Adrenal gland (tissue), 12 donors: ENCODE data around the gene RNASE13. TPM values are rescaled to one million over a fixed set of nuclear protein-coding genes. Genes with fewer than 3 reads are reported as not detected.

Experiments used
- DNase-seq, 7 donors: peaks; one replicate each; pipeline ENCODE4 v3.0.0-alpha.2; 2019 to 2020
- H3K27ac ChIP-seq, 5 donors: fragments of 200-600 bp; sonication (generic) in 4 of 5; 1 replicate in 3 of 5; 2 replicates in 2 of 5; pipeline versions ENCODE4 v1.5.1 to v1.8.0; 2016 to 2020; ENCODE audit warnings: mild to moderate bottlenecking in 1 of 5
- H3K27me3 ChIP-seq: fragments of 200-600 bp; 2 replicates; pipeline ENCODE4 v1.8.0; 2021
- H3K36me3 ChIP-seq, 2 donors: fragments of 200-600 bp; replicated peaks in 1 of 2; 1 replicate in 1 of 2; 2 replicates in 1 of 2; pipeline versions ENCODE4 v1.5.1 to v1.8.0; 2018 to 2022
- H3K4me1 ChIP-seq, 2 donors: fragments of 200-600 bp; replicated peaks in 1 of 2; 1 replicate in 1 of 2; 2 replicates in 1 of 2; pipeline versions ENCODE4 v1.5.1 to v1.8.0; 2018 to 2021
- H3K4me3 ChIP-seq, 4 donors: fragments of 200-600 bp; sonication (generic) in 3 of 4; one replicate each; pipeline ENCODE4 v1.5.1; 2016 to 2018
- H3K9me3 ChIP-seq, 3 donors: fragments of 200-600 bp; sonication (generic) in 1 of 3; replicated peaks in 1 of 3; 1 replicate in 2 of 3; 2 replicates in 1 of 3; pipeline versions ENCODE4 v1.5.1 to v1.8.0; 2016 to 2021
- CTCF ChIP-seq, 6 experiments: fragments of 450-650 bp in 4 of 6; fragments of 200-600 bp in 2 of 6; sonication (generic) in 1 of 6; IDR thresholded peaks; 1 replicate in 5 of 6; 2 replicates in 1 of 6; pipeline versions ENCODE4 v1.5.1 to v1.8.0; 2016 to 2021; ENCODE audit warnings: antibody characterized with exemption in 6 of 6, mild to moderate bottlenecking in 2 of 6, moderate library complexity in 1 of 6
- POLR2A ChIP-seq, 2 donors: fragments of 450-650 bp; IDR thresholded peaks; one replicate each; pipeline ENCODE4 v1.6.1; 2017; ENCODE audit warnings: antibody characterized with exemption in 2 of 2, mild to moderate bottlenecking in 2 of 2, moderate library complexity in 1 of 2
- WGBS, 4 donors: extraction: QIAGEN DNeasy Blood & Tissue Kit in 2 of 4; methylation state at CpG; one replicate each; pipeline versions ENCODE4 v1.1.5 to v1.1.7; 2013 to 2017; 5-methylcytosine and 5-hydroxymethylcytosine counted together
- intact Hi-C, 2 donors: fragments of 100-400 bp; cut with DNase I; formaldehyde crosslinking; loops; one replicate each; pipeline versions ENCODE4 v1.14.1 to v1.15.0; 2022 to 2023
- polyA plus RNA-seq, 3 donors: library from polyadenylated mRNA; stranded (reverse); fragments of 200-250 nt in 2 of 3; fragments of 350-450 nt in 1 of 3; fragmentation: Illumina TruSeq in 1 of 3; extraction: RNeasy Lipid Tissue Mini Kit (QIAGEN cat#74804) in 1 of 3; gene quantifications; one replicate each; pipeline ENCODE4 v1.2.3, GENCODE V29; 2013 to 2014
- total RNA-seq, 9 donors: library from RNA; depleted of rRNA in 4 of 9; stranded (reverse); fragments of >200 nt in 4 of 9; fragments of 120-200 nt in 1 of 9; fragmentation: NEBNext Ultra II Directional in 1 of 9; extraction: Animal tissue kit (Norgen Biotek cat#: 25700) in 1 of 9; gene quantifications; one replicate each; pipeline versions ENCODE4 v1.1.0 to v1.2.4, GENCODE V29; 2013 to 2023
- donor health status: healthy with polysubstance abuse.
- donor health status: Bipolar disorder and iron deficiency.
- donor health status: DM: yes; HTN: yes; CAD: no.
- donor health status: DM: no; HTN: no; CAD: no.
- donor health status: DM: no; HTN: no; CAD: no.
- donor health status: DM: yes; HTN: yes; CAD: no.

The RNASE13 gene
- total and polyA plus RNA-seq, 12 donors, result 0.03 to 0.27 TPM; not detected in 10

- Histone ChIP-seq H3K27me3 (no peaks in the 10 kb centered on the region), H3K4me1 (peaks cover 30 to 44% of the 10 kb centered on the region in 2 donors), H3K9me3 (no peaks in the 10 kb centered on the region), H3K27ac (no peak overlapping the region), H3K4me3 (no peak overlapping the region), H3K36me3 (peaks cover 0 to 55% of the 10 kb centered on the region in 2 donors)
- no peak for DNase-seq
- no peak for TF ChIP-seq CTCF (IDR thresholded peaks at IDR 0.05)
- TF ChIP-seq POLR2A (IDR thresholded peaks at IDR 0.05), result no peak
- intact Hi-C loops, result loop anchor here in 1 of 2 donors (5.0 kb wide), 1 partner anchor 74 kb away; no protein-coding TSS in a partner anchor
- 88 to 96% (median 92%) methylated on average over 3 of the region's 3 CpGs for WGBS, 4 donors
These were observed 15.8 kb downstream of the RNASE13 start for GRCh38 chr14:21018781-21019180.

- intact Hi-C loops, result loop anchor here in 1 of 2 donors (5.0 kb wide), 1 partner anchor 74 kb away; no protein-coding TSS in a partner anchor
These were observed 16.3 kb downstream of the RNASE13 start for GRCh38 chr14:21018286-21018685.

GRCh38 chr14:21017528-21018245 lies 16.9 kb downstream of the RNASE13 start:
- H3K4me1 ChIP-seq, result peaks cover 20 to 33% of the 10 kb centered on the region in 2 donors
- no peak for TF ChIP-seq POLR2A (IDR thresholded peaks at IDR 0.05)
- TF ChIP-seq CTCF (IDR thresholded peaks at IDR 0.05), result no peak
- no peak for DNase-seq
- peaks cover 0 to 55% of the 10 kb centered on the region in 2 donors for H3K36me3 ChIP-seq
- intact Hi-C loops, result loop anchor here in 1 of 2 donors (5.0 kb wide), 1 partner anchor 75 kb away; no protein-coding TSS in a partner anchor
- H3K27me3 ChIP-seq, result no peaks in the 10 kb centered on the region
- no peak overlapping the region for H3K27ac ChIP-seq
- no peaks in the 10 kb centered on the region for H3K9me3 ChIP-seq
- WGBS, 4 donors, result 59 to 74% (median 66%) methylated on average over 18 to 28 of the region's 28 CpGs
- no peak overlapping the region for H3K4me3 ChIP-seq

More at GRCh38 chr14:21018286-21018685, 16.3 kb downstream of the RNASE13 start:
- H3K9me3 ChIP-seq, result no peaks in the 10 kb centered on the region
- H3K27me3 ChIP-seq, result no peaks in the 10 kb centered on the region
- no peak for TF ChIP-seq CTCF (IDR thresholded peaks at IDR 0.05)
- no peak for TF ChIP-seq POLR2A (IDR thresholded peaks at IDR 0.05)
- 72 to 85% (median 80%) methylated on average over 7 of the region's 7 CpGs for WGBS, 4 donors
- H3K27ac ChIP-seq, result no peak overlapping the region
- no peak overlapping the region for H3K4me3 ChIP-seq
- no peak for DNase-seq
- peaks cover 26 to 39% of the 10 kb centered on the region in 2 donors for H3K4me1 ChIP-seq
- H3K36me3 ChIP-seq, result peaks cover 0 to 55% of the 10 kb centered on the region in 2 donors

GRCh38 chr14:21016413-21017190 lies 18.0 kb downstream of the RNASE13 start:
- WGBS, 4 donors, result 63 to 69% (median 68%) methylated on average over 9 of the region's 9 CpGs
- no peak for TF ChIP-seq POLR2A (IDR thresholded peaks at IDR 0.05)
- TF ChIP-seq CTCF (IDR thresholded peaks at IDR 0.05), result no peak
- intact Hi-C loops, result loop anchor here in 1 of 2 donors (5.0 kb wide), 1 partner anchor 76 kb away; no protein-coding TSS in a partner anchor
- H3K4me3 ChIP-seq, result no peak overlapping the region
- H3K4me1 ChIP-seq, result peaks cover 9 to 23% of the 10 kb centered on the region in 2 donors
- DNase-seq, result no peak
- H3K27me3 ChIP-seq, result no peaks in the 10 kb centered on the region
- H3K27ac ChIP-seq, result no peak overlapping the region
- H3K9me3 ChIP-seq, result no peaks in the 10 kb centered on the region
- peaks cover 0 to 50% of the 10 kb centered on the region in 2 donors for H3K36me3 ChIP-seq
